Retina (tissue), 1 donor: Measurements from ENCODE around the gene KCNJ15.

ENCODE experiments used
- DNase-seq: peaks from one replicate; pipeline ENCODE4 v3.0.0-alpha.2; 2016

The KCNJ15 gene

GRCh38 chr21:38329162-38329561 lies 72.4 kb downstream of the KCNJ15 start:
- no peak for DNase-seq

GRCh38 chr21:38330666-38331065 lies 73.9 kb downstream of the KCNJ15 start:
- no peak for DNase-seq

DNA sequence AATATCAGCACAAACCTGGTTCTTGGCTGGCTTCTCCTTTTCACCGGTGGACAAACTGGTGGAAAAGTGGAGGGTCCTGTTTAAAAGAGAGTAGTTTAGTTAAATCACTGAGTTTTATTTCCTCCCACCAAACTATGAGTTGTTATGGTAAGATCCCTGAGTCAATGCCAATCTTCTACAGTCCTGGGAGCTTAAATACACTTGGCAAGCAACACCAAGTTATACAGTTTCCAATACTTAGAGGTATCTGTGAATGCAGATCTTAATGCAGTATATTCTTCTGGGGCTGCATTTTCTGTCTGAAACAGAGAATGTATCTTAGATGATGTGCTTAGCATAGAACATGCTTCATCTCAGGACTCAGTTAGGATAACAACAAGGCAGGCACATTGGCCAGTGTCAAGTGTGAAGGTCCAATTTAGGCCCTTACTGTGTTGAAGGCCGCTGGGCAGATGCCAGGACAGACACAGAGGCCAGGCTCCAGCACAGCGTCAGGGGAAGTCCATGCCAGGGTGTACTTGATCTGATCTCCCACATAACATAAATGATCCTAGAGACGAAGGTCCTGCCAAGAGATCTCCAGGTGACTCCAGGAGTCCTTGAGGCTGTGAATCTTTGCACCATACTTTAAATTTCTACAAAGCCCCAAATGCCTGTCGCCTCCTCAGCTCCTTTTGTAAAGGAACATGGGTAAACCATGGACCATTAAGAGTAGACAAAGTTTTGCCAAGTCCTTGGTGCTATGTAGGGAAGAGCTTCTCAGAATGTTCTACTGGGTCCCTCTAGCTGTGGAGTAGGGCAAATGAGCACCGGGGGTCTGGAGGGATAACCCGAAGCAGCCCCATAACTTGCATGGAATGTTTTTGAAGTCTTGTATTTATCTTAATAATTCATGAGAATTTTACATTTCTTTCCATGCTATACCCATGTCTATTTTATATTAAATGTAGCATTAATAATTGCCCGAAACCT lies 76.8 kb downstream of the KCNJ15 start:
- DNase-seq = no peak

DNA sequence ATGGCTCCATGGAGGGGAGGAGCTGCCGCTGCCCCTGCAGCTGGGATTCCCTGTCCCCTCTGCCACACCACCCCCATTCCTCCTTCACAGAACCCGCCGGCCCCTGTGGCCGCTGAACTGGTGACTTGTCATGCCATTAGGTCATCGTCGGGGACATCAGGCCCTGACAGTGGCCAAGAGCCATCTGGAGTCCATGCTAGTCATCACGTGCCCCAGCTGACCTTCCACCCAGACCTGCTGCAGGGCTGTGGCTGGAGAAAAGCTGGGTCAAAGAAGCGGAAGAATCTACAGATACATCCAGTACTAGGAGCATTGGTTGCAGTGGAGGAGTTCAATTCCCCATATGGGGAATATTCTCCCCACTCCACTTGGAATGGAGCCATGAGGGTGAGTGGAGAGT lies 78.1 kb downstream of the KCNJ15 start:
- DNase-seq = no peak

DNA sequence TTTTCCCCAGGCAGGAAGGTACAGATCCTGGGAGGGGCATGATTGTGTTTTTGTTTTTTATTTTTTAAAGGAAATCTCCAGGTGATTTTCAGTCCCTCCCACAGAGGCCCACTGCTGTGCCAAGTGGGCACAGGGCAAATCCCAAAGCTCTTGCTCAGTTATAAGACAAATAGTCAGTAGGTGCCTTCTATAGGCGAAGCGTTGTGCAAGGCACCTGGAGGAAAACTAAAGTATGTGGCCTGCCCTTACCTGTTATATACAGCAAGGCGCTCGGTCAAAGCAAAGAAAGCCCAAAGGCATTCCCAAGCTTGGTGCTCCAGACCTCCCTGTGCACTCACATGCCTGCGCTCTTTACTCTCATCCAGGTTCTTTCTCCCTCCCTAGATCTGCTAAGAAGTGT lies 81.0 kb downstream of the KCNJ15 start:
- DNase-seq = no peak

DNA sequence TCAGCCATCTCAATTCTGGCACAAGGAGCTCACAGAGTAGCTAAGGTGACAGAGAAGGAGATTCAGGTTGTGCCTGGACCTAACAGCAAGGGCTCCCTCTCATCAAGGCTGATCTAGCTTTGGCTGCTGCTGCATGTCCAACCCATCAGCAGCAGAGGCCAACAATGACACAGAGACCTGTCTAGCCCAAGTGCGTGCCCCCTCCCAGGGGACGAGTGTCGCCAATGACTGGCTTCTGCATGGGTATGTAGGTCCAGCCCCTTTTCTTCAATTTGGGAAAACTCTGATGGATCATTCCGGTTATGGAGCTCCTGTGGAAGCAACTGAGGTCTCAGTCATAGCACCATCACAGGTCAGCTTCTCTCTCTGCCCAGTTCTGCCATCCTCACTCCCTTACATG lies 83.3 kb downstream of the KCNJ15 start:
- no peak for DNase-seq

GRCh38 chr21:38341546-38342012 lies 84.8 kb downstream of the KCNJ15 start:
- no peak for DNase-seq

- DNase-seq = no peak
Observed at GRCh38 chr21:38342739-38343138, 85.9 kb downstream of the KCNJ15 start.

DNA sequence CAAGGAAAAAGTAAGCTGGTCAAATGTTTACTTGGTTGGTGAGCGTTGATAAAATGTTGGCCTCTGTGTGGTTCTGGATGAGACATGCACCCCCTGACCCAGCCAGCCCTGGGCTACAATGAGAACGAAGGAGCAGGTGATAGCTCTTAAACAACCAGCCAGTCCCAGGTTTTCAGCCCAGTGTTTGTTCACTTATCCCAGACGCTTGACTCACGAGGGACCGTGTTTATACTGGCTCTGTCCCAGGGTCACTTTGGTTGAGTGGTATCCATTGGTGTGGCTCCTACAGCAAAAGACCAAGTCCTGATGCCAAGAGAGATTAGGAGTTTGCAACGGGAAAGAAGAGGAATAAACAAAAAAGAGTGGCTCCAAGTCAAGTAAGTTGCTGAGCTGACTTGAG lies 86.9 kb downstream of the KCNJ15 start:
- no peak for DNase-seq

GRCh38 chr21:38346286-38346685 lies 89.5 kb downstream of the KCNJ15 start:
- DNase-seq = no peak

DNA sequence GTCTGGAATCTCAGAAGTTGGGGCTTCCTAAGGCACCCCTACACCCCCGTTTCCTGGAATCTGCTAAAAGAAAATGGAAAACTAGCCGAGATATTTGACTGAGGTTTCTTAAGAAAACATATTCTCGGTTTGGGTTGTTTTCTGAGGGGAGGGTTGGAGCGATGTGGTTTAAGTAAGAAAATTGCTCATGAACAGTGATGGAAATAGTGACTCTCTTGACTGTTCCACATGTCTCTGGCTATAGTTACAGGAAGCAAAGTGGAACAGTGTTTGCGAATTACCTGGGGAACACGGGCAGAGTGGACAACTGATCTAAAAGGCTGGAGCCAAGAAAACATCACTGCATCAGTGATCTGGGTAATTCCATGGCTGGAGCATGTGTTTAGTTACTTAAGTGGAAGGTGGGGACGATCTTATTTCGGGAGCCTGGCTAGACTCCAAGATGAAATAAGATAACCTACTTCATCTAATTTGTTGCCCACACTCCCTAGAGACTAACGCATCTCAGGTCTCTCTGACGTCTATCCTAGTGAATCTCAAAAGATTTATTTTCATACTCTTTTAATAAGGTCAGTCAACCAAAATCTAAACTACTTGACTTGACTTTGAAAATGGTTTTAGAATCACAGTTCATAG lies 92.4 kb downstream of the KCNJ15 start:
- no peak for DNase-seq

GRCh38 chr21:38349977-38350376 lies 93.2 kb downstream of the KCNJ15 start:
- DNase-seq = no peak

GRCh38 chr21:38350684-38351083 lies 93.9 kb downstream of the KCNJ15 start:
- no peak for DNase-seq

- no peak for DNase-seq
Observed at GRCh38 chr21:38351176-38351959, 94.6 kb downstream of the KCNJ15 start.

- no peak for DNase-seq
Observed at GRCh38 chr21:38351961-38352521, 95.2 kb downstream of the KCNJ15 start.

DNA sequence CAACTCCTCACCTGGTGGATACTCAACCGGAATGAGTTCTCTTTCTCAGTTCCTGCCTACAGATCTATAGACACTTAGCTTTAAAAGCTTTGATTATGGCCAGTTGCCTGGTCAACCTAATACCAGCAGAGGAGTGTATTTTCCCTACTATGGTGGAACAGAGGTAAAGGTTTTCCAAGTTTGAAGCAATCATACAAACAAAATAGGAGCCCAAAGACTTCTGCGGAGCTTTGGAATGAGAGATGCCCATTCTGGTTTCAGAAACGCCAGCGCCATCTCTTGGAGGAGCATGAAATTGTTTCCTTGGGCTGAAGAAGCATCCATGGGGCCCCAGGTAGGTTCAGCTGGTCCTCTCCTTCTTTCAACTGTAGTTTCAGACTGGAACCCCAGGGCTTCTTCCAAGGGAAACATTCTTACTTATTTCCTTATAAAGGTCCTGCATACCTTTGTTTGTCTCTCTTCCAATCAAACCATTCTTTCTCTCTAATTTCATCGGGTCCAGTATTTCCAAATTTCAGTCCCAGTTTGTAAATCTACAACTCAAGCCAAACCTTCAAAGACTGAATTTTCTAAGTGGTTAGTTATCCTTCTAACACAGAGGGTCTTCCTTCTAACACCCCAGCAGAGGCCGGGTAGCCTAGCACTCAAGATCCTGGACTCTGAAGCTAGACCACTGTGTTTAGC lies 95.9 kb downstream of the KCNJ15 start:
- DNase-seq = peak; percentile 35

DNA sequence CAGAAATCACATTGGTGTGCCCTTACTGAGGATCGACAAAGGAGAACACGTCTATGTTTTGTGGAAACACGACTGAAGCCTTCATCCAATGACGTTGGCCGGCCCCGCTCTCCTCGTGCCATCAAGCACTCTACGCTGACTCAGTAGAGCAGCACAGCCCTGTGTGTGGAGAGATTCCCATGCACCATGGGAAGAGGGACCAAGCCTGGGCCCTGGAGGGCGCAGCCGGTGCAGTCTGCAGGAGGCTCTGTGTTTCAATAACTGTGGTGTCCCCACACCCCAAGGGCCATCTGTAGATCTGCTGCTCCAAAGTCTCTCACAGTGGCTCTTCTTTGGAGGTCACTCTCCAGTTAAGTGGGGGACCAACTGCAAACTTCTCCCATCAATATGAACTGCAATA lies 97.4 kb downstream of the KCNJ15 start:
- no peak for DNase-seq

GRCh38 chr21:38354746-38355145 lies 98.0 kb downstream of the KCNJ15 start:
- DNase-seq = no peak

GRCh38 chr21:38355353-38355752 lies 98.6 kb downstream of the KCNJ15 start:
- no peak for DNase-seq

DNA sequence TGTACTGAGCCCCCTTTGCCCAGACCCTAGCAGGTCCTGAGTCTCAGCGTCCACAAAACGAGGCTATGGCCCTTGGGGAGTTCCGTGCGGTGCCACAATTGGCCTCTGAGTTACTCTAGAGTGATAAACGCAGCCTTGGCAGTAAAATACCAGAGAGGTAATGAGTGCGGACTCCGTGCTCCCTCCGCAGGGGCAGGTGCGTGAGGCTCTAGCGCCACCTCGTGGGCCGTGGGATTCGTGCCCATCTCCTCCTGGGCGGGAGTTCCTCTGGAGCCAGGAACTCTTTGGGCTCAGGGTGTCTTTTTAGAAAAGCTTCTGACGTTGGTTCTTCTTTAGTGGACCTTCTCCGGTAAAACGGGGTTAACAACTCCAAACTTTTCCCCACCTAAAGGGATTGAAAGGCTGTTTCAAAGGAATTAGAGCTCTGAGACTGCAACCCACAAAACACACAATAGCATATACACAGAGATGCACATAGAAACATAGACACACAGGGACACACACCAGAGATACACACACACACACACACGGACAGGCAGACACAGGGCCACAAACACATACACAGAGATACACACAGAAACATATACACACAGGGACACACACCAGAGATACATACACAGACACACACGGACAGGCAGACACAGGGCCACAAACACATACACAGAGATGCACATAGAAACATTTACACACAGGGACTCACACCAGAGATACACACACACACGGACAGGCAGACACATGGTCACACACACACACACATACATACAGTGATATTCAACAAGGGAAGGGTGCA lies 99.4 kb downstream of the KCNJ15 start:
- DNase-seq = peak; percentile 81
